OCI-M2 (cell line): Measurements from ENCODE around the gene CACNA1B.
"Not testable (repeated sequence)": the region's sequence is repeated elsewhere in the genome, so short reads cannot be mapped to it uniquely, and the experiment has no call there.

Source experiments
- DNase-seq: peaks from one replicate; lab custom pipeline; 2025; ENCODE audit not compliant: unreplicated experiment; lab: John Stamatoyannopoulos, UW

CACNA1B gene

GRCh38 chr9:137877506-137878122 is at the start of gene CACNA1B:
TSS of gene CACNA1B (plus strand) at chr9:137877782. CDS start at chr9:137877934, 152 bp downstream.
- not testable (repeated sequence) for DNase-seq

DNA sequence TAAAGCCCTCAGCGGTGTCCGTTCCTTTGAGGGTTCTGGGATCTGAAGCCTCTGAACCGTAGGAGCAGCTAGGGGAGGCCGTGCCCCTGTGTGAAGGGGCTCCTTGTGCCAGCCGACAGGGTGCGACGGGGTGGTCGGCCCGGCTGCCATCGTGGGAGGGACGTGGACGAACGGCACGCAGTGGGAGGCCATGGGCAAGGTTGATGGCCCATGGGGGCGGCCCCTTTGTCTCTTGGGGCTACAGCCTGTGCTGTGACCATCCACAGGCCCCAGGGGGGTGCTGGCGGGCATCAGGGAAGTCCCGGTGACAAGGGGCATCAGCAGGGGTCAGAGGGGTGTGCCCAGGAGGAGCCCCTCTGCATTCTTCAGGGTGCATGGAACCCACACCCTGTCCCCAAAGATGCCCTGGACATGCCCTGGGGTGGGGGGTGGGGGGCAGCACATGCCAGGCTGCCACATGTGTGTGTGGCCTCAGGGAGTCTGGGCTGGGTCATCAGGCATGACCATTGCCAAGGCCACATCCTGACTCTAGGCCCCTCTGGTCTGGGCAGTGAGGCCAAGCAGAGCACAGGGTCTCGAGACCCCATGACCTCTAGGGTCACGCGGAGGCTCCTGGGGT is 49.6 kb upstream of the CACNA1B start:
- DNase-seq, result no peak

GRCh38 chr9:137828527-137829259 is 48.9 kb upstream of the CACNA1B start:
- no peak for DNase-seq

DNA sequence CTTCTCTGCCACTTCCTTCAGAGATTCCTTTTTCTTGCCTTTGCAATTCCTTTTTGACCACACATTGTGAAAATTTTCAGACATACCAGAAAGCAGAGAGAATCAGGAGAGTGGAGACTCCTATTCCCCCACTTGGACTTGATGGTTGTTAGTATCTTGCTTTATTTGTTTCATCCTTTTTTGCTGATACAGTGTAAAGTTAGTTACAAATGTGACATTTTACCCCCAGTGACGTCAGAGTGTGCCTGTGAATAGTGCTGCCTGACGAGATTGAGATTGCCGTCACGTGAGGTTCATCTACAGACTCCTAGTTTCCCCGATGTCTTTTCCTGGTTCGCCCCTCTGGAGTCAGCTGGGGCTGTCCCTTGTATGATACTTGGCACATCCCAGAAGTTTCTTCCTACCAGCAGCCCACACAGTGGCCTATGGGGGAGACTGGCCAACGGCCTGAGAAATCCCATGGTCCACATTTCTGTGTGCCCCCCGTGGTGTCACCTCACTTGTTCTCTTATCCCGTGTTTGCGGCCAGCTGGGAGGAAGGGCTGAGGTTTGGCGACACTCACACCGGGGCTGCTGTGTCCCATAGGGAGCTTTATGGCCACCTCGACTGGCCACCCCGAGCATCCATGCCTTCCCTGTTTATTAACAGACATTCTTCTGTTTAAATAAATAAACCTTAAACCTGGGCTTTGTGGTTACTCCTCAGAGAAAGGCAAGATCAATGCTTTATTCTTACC is 48.2 kb upstream of the CACNA1B start:
- no peak for DNase-seq

- no peak for DNase-seq
Measured at GRCh38 chr9:137832191-137832700, 45.3 kb upstream of the CACNA1B start.

DNA sequence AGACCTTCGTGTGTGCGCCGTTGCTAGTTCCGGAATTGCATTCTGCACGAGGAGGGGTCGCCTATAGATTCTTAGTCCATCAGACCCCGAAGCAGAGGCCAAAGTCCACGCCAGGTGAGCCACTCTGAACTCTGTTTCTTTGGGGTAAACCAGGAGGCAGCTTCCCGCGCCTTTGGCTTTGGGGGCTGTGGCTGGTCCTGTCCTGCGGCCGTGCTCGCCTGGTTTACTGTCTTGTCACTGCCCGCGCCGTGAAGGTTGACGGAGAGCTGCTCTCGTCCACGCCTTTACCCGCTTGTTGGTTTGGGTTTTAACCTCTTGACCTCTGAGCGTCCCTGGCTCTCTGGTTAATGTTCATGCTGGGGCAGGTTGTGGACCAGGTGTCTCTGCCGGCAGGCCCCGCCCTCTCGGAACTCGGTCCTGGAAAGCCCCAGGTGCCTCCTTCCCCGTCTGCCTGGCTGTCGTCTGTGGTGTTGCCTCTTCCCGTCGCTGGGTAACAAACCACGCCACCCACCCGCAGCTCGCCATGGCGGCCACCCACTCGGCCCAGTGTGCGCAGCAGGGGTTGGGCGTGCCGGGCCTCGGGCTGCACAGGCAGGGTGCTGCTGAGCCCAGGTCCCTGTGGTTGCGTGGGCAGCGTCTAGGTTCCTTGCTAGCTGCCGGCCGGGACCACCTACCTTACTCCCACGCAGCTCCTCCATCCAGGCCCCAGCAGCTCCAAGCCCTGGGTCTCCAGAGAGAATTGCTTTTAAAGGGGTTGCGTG is 44.6 kb upstream of the CACNA1B start:
- DNase-seq, result no peak

DNA sequence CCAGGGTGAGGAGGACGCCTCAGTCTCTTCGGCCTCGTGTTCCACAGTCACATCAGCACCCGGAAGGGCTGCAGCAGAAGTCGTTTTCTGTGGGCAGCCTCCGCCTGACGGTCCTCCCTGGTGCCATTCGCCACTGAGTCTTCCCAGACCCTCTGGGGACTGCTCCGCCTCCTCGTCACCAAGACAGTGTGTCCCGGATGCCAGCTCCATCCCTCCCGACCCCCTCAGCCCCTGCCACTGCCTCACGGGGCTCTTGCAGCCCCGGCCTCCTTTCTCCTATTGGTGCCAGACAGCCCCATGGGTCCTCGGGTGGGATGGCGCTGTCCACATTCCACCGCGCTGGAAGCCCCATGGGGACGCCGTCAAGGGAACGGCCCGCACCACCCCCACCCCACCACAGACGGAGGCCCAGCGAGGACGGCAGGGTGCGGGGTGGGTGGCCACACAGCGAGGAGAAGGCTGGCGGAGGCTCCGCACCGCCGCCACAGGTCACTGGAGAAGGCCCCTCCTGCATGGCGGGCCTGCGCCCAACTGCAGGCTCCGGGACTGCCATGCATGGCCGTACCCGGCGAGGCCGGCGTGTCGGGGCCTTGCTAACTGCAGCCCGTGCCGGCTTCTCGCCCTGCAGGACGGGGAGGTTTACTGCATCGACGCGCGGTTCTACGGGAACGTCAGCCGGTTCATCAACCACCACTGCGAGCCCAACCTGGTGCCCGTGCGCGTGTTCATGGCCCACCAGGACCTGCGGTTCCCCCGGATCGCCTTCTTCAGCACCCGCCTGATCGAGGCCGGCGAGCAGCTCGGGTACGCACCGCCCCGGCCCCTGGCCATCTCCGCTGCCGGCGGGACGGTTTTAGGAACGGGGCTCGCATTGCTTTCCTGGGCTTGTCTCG is 43.6 kb upstream of the CACNA1B start:
- no peak for DNase-seq

GRCh38 chr9:137834846-137835546 is 42.6 kb upstream of the CACNA1B start:
- no peak for DNase-seq

GRCh38 chr9:137836151-137836830 is 41.3 kb upstream of the CACNA1B start:
- no peak for DNase-seq

DNA sequence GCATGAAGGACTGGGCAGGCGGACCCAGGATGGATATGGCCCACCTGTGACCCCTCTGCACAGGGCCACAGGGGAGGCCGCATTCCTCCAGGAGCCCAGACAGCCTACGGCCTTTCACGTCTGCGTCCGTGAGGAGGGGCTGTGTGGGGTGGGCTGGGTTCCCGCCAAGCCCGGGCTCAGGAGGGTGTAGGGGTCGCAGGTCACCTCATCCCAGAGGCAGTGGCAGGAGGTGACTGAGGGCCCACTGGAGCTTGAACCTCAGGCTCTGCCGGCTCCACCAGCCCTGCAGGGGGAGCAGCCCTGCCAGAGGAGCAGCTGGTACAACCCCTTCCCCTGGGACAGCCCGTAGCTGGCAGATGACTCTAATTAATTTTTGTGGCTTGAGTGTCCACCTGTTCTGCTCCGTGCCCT is 40.7 kb upstream of the CACNA1B start:
- DNase-seq, result no peak

GRCh38 chr9:137837345-137838278 is 40.0 kb upstream of the CACNA1B start:
- DNase-seq, result no peak

- no peak for DNase-seq
Measured at GRCh38 chr9:137838576-137838975, 39.0 kb upstream of the CACNA1B start.

DNA sequence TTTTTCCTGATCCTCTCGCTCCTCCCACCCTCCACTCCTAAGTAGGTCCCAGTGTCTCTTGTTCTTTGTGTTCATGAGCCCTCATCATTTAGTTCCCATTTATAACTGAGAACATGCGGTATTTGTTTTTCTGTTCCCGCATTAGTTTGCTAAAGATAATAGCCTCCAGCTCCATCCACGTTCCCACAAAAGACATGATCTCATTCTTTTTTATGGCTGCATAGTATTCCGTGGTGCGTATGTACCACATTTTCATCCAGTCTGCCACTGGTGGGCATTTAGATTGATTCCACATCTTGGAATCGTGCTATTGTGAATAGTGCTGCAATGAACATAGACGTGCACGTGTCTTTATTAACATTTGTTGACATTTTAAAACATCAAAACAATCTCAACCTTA is 34.2 kb upstream of the CACNA1B start:
- no peak for DNase-seq

GRCh38 chr9:137851516-137852267 is 25.9 kb upstream of the CACNA1B start:
- no peak for DNase-seq

- no peak for DNase-seq
Measured at GRCh38 chr9:137853392-137853995, 24.1 kb upstream of the CACNA1B start.

DNA sequence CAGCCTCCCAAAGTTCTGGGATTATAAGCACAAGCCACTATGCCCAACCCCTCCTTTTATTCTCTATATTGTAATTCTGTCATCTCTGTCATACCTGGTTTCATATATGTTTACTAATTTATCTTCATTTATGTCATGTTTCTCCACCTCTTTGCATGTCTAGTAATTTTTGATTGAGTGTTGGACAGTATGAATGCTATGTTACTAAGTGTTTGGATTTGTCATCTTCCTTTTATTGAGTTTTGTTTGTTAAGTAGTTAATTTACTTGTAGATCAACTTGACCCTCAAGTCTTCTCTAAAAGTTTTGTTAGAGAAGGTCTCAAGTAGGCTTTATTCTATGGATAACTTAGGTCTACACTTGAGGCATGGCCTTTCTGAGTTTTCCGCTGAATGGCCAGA is 17.2 kb upstream of the CACNA1B start:
- DNase-seq, result no peak
